GM12878 (cell line): Measurements from ENCODE around the gene ACSF3. TPM values are rescaled to one million over a fixed set of nuclear protein-coding genes. Genes with fewer than 3 reads are reported as not detected.

Source experiments
- ATAC-seq: fragments of 200-7000 bp; cut with Tn5 transposase; 3 replicates; pipeline ENCODE4 v1.9.1; 2020; ENCODE audit warnings: mild to moderate bottlenecking, moderate library complexity
- BruUV-seq: library from RNA; stranded (reverse); fragments of 400-500 nt; replicated peaks from 2 replicates; lab custom pipeline; 2021; lab: Mats Ljungman, UMichigan
- CTCF ChIA-PET: fragments of 300-600 bp; sonication (Branson Sonifier 250); formaldehyde crosslinking; extraction: SDS; loops from one replicate; lab custom pipeline; 2021; ENCODE audit warnings: inconsistent platforms; lab: Yijun Ruan, JAX
- POLR2A ChIA-PET: fragments of 350-600 bp; formaldehyde crosslinking; extraction: SDS; loops from one replicate; lab custom pipeline; 2021; ENCODE audit warnings: inconsistent platforms; lab: Charles Lee
- RAD21 ChIA-PET: fragments of 300-600 bp; sonication (Branson Sonifier 250); formaldehyde crosslinking; loops from one replicate; lab custom pipeline; 2023; ENCODE audit warnings: antibody characterized with exemption; ENCODE audit not compliant: unreplicated experiment; lab: Charles Lee
- SMC1A ChIA-PET: fragments of 300-600 bp; sonication (Branson Sonifier 250); formaldehyde crosslinking; loops from one replicate; lab custom pipeline; 2023; ENCODE audit not compliant: unreplicated experiment, uncharacterized antibody; lab: Charles Lee
- DNase-seq: peaks from one replicate; pipeline ENCODE4 v3.0.0-alpha.2; 2011; ENCODE audit warnings: low read depth, low spot score
- FAIRE-seq: peaks from 3 replicates; lab custom pipeline; 2011; peaks lifted over from hg19 to GRCh38; lab: Jason Lieb, UNC
- H2AFZ ChIP-seq: 2 replicates; pipeline ENCODE4 v1.6.0; 2011; ENCODE audit warnings: low read depth, low read length, control low read depth; ENCODE audit not compliant: control insufficient read depth
- H3K27ac ChIP-seq: 2 replicates; pipeline ENCODE4 v1.5.1; 2011; ENCODE audit warnings: control low read depth; ENCODE audit not compliant: control insufficient read depth, insufficient read depth
- H3K27me3 ChIP-seq, 2 experiments: replicated peaks in 1 of 2; 2 replicates each; pipeline versions ENCODE4 v1.6.0 to v1.6.1; 2011; ENCODE audit warnings: low read length in 1 of 2; ENCODE audit not compliant: control insufficient read depth in 2 of 2, insufficient read depth in 2 of 2
- H3K36me3 ChIP-seq, 2 experiments: 2 replicates each; pipeline ENCODE4 v1.5.1; 2011; ENCODE audit warnings: low read length in 1 of 2; ENCODE audit not compliant: control insufficient read depth in 2 of 2, insufficient read depth in 2 of 2
- H3K4me1 ChIP-seq: 2 replicates; pipeline ENCODE4 v1.6.1; 2011; ENCODE audit warnings: mild to moderate bottlenecking, low read length, moderate library complexity, mixed read lengths; ENCODE audit not compliant: control insufficient read depth, insufficient read depth
- H3K4me2 ChIP-seq: 2 replicates; pipeline ENCODE4 v1.6.0; 2011; ENCODE audit warnings: control low read depth; ENCODE audit not compliant: control insufficient read depth, insufficient read depth
- H3K4me3 ChIP-seq: fragments of 200-600 bp; sonication (generic); 2 replicates; pipeline ENCODE4 v1.5.1; 2016
- H3K79me2 ChIP-seq: 2 replicates; pipeline ENCODE4 v1.6.0; 2011; ENCODE audit warnings: low read length; ENCODE audit not compliant: control insufficient read depth, insufficient read depth
- H3K9ac ChIP-seq: 2 replicates; pipeline ENCODE4 v1.8.0; 2011; ENCODE audit warnings: low read length, control low read depth, mixed read lengths; ENCODE audit not compliant: control insufficient read depth, insufficient read depth
- H3K9me3 ChIP-seq: replicated peaks from 3 replicates; pipeline ENCODE4 v1.5.1; 2011; ENCODE audit warnings: mild to moderate bottlenecking, low read length; ENCODE audit not compliant: control insufficient read depth, insufficient read depth
- H4K20me1 ChIP-seq: 2 replicates; pipeline ENCODE4 v1.6.0; 2011; ENCODE audit not compliant: control insufficient read depth, insufficient read depth
- CREB1 ChIP-seq: IDR thresholded peaks from 2 replicates; pipeline ENCODE4 v1.6.1; 2012; ENCODE audit warnings: low read depth, mild to moderate bottlenecking, inconsistent platforms
- CREM ChIP-seq: IDR thresholded peaks from 2 replicates; pipeline ENCODE4 v1.6.1; 2014; ENCODE audit warnings: antibody characterized with exemption, low read depth
- RCOR1 ChIP-seq: conservative IDR thresholded peaks from 2 replicates; pipeline ENCODE4 v1.6.1; 2012; ENCODE audit warnings: low read depth, low read length, improper control_type of control experiment
- SREBF1 ChIP-seq: IDR thresholded peaks from 2 replicates; pipeline ENCODE4 v1.6.1; 2012; ENCODE audit warnings: mild to moderate bottlenecking, low read length
- TCF12 ChIP-seq: IDR thresholded peaks from 2 replicates; pipeline ENCODE4 v1.6.1; 2011; ENCODE audit warnings: low read depth, mild to moderate bottlenecking, low read length
- WGBS: methylation state at CpG from one replicate; pipeline ENCODE4 v1.1.6; 2016; ENCODE audit warnings: low lambda C conversion rate; ENCODE audit not compliant: insufficient replicate concordance, insufficient coverage; ENCODE audit errors: missing lambda C conversion rate; 5-methylcytosine and 5-hydroxymethylcytosine counted together
- in situ Hi-C: fragments of 300-500 bp; cut with MboI; formaldehyde crosslinking; loops from 9 replicates; pipeline ENCODE4 v1.14.3; 2018; ENCODE audit warnings: mixed read lengths
- intact Hi-C: fragments of 100-400 bp; cut with micrococcal nuclease; formaldehyde crosslinking; loops from one replicate; pipeline ENCODE4 v1.14.2; 2022; ENCODE audit not compliant: unreplicated experiment
- polyA plus RNA-seq, 11 experiments: library from polyadenylated mRNA; depleted of rRNA in 4 of 11; unstranded in 6 of 11; stranded (reverse) in 5 of 11; fragments of >200 nt; fragmentation: Nextera tagmentation in 4 of 11; fragmentation: Illumina TruSeq in 1 of 11; extraction: Ambion mirVana in 4 of 11; extraction: Trizol in 1 of 11; gene quantifications; 1 replicate in 1 of 11; 2 replicates in 10 of 11; pipeline versions ENCODE4 v1.2.1 to v1.2.3, GENCODE V29; 2011 to 2016; ENCODE audit warnings: inconsistent platforms in 2 of 11, missing spikeins in 2 of 11, low read depth in 1 of 11
- total RNA-seq, 4 experiments: library from RNA; depleted of rRNA in 3 of 4; stranded (reverse); fragments of >200 nt in 3 of 4; fragmentation: Illumina TruSeq in 1 of 4; extraction: Trizol in 1 of 4; gene quantifications; 2 replicates each; pipeline versions ENCODE4 v1.2.1 to v1.2.3, GENCODE V29; 2013 to 2021

The ACSF3 gene
- total and polyA plus RNA-seq, 10 of the 15 experiments (the other 5 are each of a cell fraction or from before 2014, with no cell fraction given) = 1.0 to 44.4 (median 25.8) TPM

DNA sequence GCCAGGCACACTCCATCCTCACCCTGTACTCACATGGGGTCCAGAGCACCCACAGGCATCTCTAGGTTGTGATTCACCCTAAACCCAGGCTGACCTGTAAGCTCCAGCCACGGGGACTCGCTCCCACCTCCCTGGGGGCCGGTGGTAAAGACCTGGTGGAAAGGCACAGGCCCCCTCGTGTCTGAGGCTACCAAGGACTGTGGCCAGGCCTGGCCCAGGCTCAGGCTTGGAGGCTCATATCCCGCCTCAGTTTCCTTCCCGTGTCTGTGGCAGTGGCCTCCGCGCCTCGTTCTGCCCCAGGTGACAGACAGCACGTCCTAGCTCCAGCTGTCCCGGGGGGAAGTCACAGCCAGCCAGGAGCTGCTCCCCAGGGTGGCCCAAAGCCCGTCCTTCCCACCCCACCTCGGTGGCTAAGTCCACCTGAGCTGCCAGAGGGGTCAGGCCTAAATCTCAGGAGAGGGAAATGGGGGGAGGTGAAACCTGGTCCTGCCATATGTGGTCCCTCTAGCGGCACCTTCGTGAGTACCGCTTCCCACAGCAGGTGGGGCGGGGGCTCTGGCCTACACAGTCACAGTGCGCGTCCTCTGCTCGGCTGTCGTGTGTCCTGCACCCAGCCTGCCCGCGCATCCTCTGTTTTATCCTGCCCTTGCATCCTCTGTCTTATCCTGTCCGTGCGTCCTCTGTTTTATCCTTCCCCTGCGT, 90.5 kb downstream of the ACSF3 start:
- in situ Hi-C loops (no loop called here), intact Hi-C loops (no loop called here)
- no peak overlapping the region for H3K27ac ChIP-seq
- no peaks in the 10 kb centered on the region for H3K9me3 ChIP-seq
- no TSS peak for BruUV-seq
- TF ChIP-seq CREB1 (no peak), TCF12 (no peak), CREM (no peak)
- no peak overlapping the region for H2AFZ ChIP-seq
- ChIA-PET CTCF (no interaction called here), POLR2A (no interaction called here), SMC1A (no interaction called here), RAD21 (no interaction called here)
- H3K9ac ChIP-seq = no peak overlapping the region
- H3K36me3 ChIP-seq = no peaks in the 10 kb centered on the region
- ATAC-seq = no peak
- no peak overlapping the region for H3K4me3 ChIP-seq
- H4K20me1 ChIP-seq = no peaks in the 10 kb centered on the region
- DNase-seq = no peak
- H3K4me1 ChIP-seq = no peaks in the 10 kb centered on the region
- whole genome bisulfite sequencing = 63% methylated on average over 25 of the region's 26 CpGs
- no peak for FAIRE-seq
- H3K4me2 ChIP-seq = no peak overlapping the region
- H3K79me2 ChIP-seq = no peaks in the 10 kb centered on the region
- H3K27me3 ChIP-seq = no peaks in the 10 kb centered on the region

DNA sequence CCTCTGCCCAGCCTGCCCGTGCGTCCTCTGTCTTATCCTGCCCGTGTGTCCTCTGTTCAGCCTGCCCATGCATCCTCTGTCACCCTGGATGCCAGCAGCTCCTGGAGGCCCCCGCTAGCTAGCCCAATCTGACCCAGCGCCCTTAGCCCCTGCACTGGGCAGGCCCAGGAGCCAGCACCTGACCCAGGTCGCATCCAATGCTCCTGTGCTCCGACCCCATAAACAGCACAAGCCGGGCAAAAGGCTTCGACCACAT, 91.0 kb downstream of the ACSF3 start:
- Histone ChIP-seq H3K9ac (no peak overlapping the region), H3K79me2 (no peaks in the 10 kb centered on the region), H3K4me2 (no peak overlapping the region), H3K27me3 (no peaks in the 10 kb centered on the region), H3K9me3 (no peaks in the 10 kb centered on the region), H3K27ac (no peak overlapping the region), H3K36me3 (no peaks in the 10 kb centered on the region), H3K4me3 (no peak overlapping the region), H3K4me1 (no peaks in the 10 kb centered on the region), H2AFZ (no peak overlapping the region), H4K20me1 (no peaks in the 10 kb centered on the region)
- ChIA-PET RAD21 (no interaction called here), POLR2A (no interaction called here), CTCF (no interaction called here), SMC1A (no interaction called here)
- DNase-seq (no peak), FAIRE-seq (no peak), ATAC-seq (no peak)
- BruUV-seq = no TSS peak
- intact Hi-C loops = no loop called here
- in situ Hi-C loops = no loop called here
- TF ChIP-seq SREBF1 (no peak), RCOR1 (no peak)
- TF ChIP-seq, all 136 proteins: peak for 0
- 70% methylated on average over 9 of the region's 9 CpGs for WGBS
